GM12891 (cell line): ENCODE measurements around the gene NFIX.
A peak's percentile ranks its signal among the peaks of the same experiment; 100 is the strongest.

Experiments used
- DNase-seq: peaks from one replicate; pipeline ENCODE4 v3.0.0; 2011; ENCODE audit warnings: low spot score; ENCODE audit not compliant: insufficient read length
- FAIRE-seq: peaks from 2 replicates; lab custom pipeline; 2011; peaks lifted over from hg19 to GRCh38; lab: Jason Lieb, UNC
- PAX5 ChIP-seq: IDR thresholded peaks from 2 replicates; pipeline ENCODE4 v1.6.1; 2011; ENCODE audit warnings: low read length, moderate library complexity, mild to moderate bottlenecking; ENCODE audit not compliant: insufficient read depth, severe bottlenecking
- POLR2A ChIP-seq: IDR thresholded peaks from 2 replicates; pipeline ENCODE4 v1.6.1; 2011; ENCODE audit warnings: low read depth, low read length, control low read depth
- POLR2AphosphoS5 ChIP-seq: IDR thresholded peaks from 2 replicates; pipeline ENCODE4 v1.6.1; 2011; ENCODE audit warnings: low read depth, low read length, control low read depth
- POU2F2 ChIP-seq: IDR thresholded peaks from 2 replicates; pipeline ENCODE4 v1.6.1; 2011; ENCODE audit warnings: low read depth, mild to moderate bottlenecking, control low read depth, low read length, moderate library complexity
- SPI1 ChIP-seq: IDR thresholded peaks from 2 replicates; pipeline ENCODE4 v1.6.1; 2011; ENCODE audit warnings: low read depth, low read length, control low read depth
- TAF1 ChIP-seq: IDR thresholded peaks from 2 replicates; pipeline ENCODE4 v1.6.1; 2011; ENCODE audit warnings: low read depth, low read length, control low read depth

Gene NFIX

GRCh38 chr19:13012690-13013608, 17.7 kb downstream of the NFIX start:
- TF ChIP-seq SPI1 (no peak), PAX5 (no peak), POLR2AphosphoS5 (no peak), POLR2A (no peak), POU2F2 (no peak), TAF1 (no peak)
- DNase-seq: peak; percentile 58
- FAIRE-seq: peak; percentile 50

GRCh38 chr19:13013649-13014048, 18.4 kb downstream of the NFIX start:
- DNase-seq: no peak
- no peak for FAIRE-seq
- TF ChIP-seq TAF1 (no peak), POLR2A (no peak), POLR2AphosphoS5 (no peak), SPI1 (no peak), POU2F2 (no peak), PAX5 (no peak)

GRCh38 chr19:13014101-13014920, 19.0 kb downstream of the NFIX start:
- no peak for FAIRE-seq
- TF ChIP-seq POU2F2 (no peak), TAF1 (no peak)
- DNase-seq: no peak

GRCh38 chr19:13014921-13015280, 19.6 kb downstream of the NFIX start:
- TF ChIP-seq POLR2AphosphoS5: no peak
- TF ChIP-seq TAF1: no peak
- no peak for TF ChIP-seq POU2F2
- TF ChIP-seq SPI1: no peak
- no peak for TF ChIP-seq PAX5
- TF ChIP-seq POLR2A: no peak
- DNase-seq: no peak
- no peak for FAIRE-seq

GRCh38 chr19:13015361-13016223, 20.3 kb downstream of the NFIX start:
- FAIRE-seq (no peak), DNase-seq (no peak)
- no peak for TF ChIP-seq POLR2AphosphoS5
- TF ChIP-seq PAX5: no peak
- TF ChIP-seq POU2F2: no peak
- TF ChIP-seq SPI1: no peak
- no peak for TF ChIP-seq TAF1
- TF ChIP-seq POLR2A: no peak

- TF ChIP-seq SPI1 (no peak), POLR2A (no peak), POLR2AphosphoS5 (no peak), POU2F2 (no peak), TAF1 (no peak), PAX5 (no peak)
- DNase-seq (no peak), FAIRE-seq (no peak)
Measured at GRCh38 chr19:13016245-13016627, 21.0 kb downstream of the NFIX start.

GRCh38 chr19:13016628-13017305, 21.5 kb downstream of the NFIX start:
- FAIRE-seq (no peak), DNase-seq (no peak)
- no peak for TF ChIP-seq TAF1
- no peak for TF ChIP-seq PAX5
- no peak for TF ChIP-seq SPI1
- TF ChIP-seq POLR2AphosphoS5: no peak
- no peak for TF ChIP-seq POLR2A
- no peak for TF ChIP-seq POU2F2

- no peak for TF ChIP-seq SPI1
- TF ChIP-seq POLR2AphosphoS5: no peak
- TF ChIP-seq PAX5: no peak
- TF ChIP-seq POLR2A: no peak
- no peak for TF ChIP-seq TAF1
- no peak for TF ChIP-seq POU2F2
- DNase-seq (no peak), FAIRE-seq (no peak)
Measured at GRCh38 chr19:13017306-13018034, 22.2 kb downstream of the NFIX start.
